GM12878 (cell line): ENCODE results near the gene RRN3. TPM values are rescaled to one million over a fixed set of nuclear protein-coding genes. Genes with fewer than 3 reads are reported as not detected.
"Not testable (repeated sequence)": the region's sequence is repeated elsewhere in the genome, so short reads cannot be mapped to it uniquely, and the experiment has no call there.

Source experiments
- ATAC-seq: fragments of 200-7000 bp; cut with Tn5 transposase; 3 replicates; pipeline ENCODE4 v1.9.1; 2020; ENCODE audit warnings: mild to moderate bottlenecking, moderate library complexity
- BruUV-seq: library from RNA; stranded (reverse); fragments of 400-500 nt; replicated peaks from 2 replicates; lab custom pipeline; 2021; lab: Mats Ljungman, UMichigan
- CTCF ChIA-PET: fragments of 300-600 bp; sonication (Branson Sonifier 250); formaldehyde crosslinking; extraction: SDS; loops from one replicate; lab custom pipeline; 2021; ENCODE audit warnings: inconsistent platforms; lab: Yijun Ruan, JAX
- POLR2A ChIA-PET: fragments of 350-600 bp; formaldehyde crosslinking; extraction: SDS; loops from one replicate; lab custom pipeline; 2021; ENCODE audit warnings: inconsistent platforms; lab: Charles Lee
- RAD21 ChIA-PET: fragments of 300-600 bp; sonication (Branson Sonifier 250); formaldehyde crosslinking; loops from one replicate; lab custom pipeline; 2023; ENCODE audit warnings: antibody characterized with exemption; ENCODE audit not compliant: unreplicated experiment; lab: Charles Lee
- SMC1A ChIA-PET: fragments of 300-600 bp; sonication (Branson Sonifier 250); formaldehyde crosslinking; loops from one replicate; lab custom pipeline; 2023; ENCODE audit not compliant: unreplicated experiment, uncharacterized antibody; lab: Charles Lee
- DNase-seq: peaks from one replicate; pipeline ENCODE4 v3.0.0-alpha.2; 2011; ENCODE audit warnings: low read depth, low spot score
- FAIRE-seq: peaks from 3 replicates; lab custom pipeline; 2011; peaks lifted over from hg19 to GRCh38; lab: Jason Lieb, UNC
- H2AFZ ChIP-seq: 2 replicates; pipeline ENCODE4 v1.6.0; 2011; ENCODE audit warnings: low read depth, low read length, control low read depth; ENCODE audit not compliant: control insufficient read depth
- H3K27ac ChIP-seq: 2 replicates; pipeline ENCODE4 v1.5.1; 2011; ENCODE audit warnings: control low read depth; ENCODE audit not compliant: control insufficient read depth, insufficient read depth
- H3K27me3 ChIP-seq, 2 experiments: replicated peaks in 1 of 2; 2 replicates each; pipeline versions ENCODE4 v1.6.0 to v1.6.1; 2011; ENCODE audit warnings: low read length in 1 of 2; ENCODE audit not compliant: control insufficient read depth in 2 of 2, insufficient read depth in 2 of 2
- H3K36me3 ChIP-seq, 2 experiments: 2 replicates each; pipeline ENCODE4 v1.5.1; 2011; ENCODE audit warnings: low read length in 1 of 2; ENCODE audit not compliant: control insufficient read depth in 2 of 2, insufficient read depth in 2 of 2
- H3K4me1 ChIP-seq: 2 replicates; pipeline ENCODE4 v1.6.1; 2011; ENCODE audit warnings: mild to moderate bottlenecking, low read length, moderate library complexity, mixed read lengths; ENCODE audit not compliant: control insufficient read depth, insufficient read depth
- H3K4me2 ChIP-seq: 2 replicates; pipeline ENCODE4 v1.6.0; 2011; ENCODE audit warnings: control low read depth; ENCODE audit not compliant: control insufficient read depth, insufficient read depth
- H3K4me3 ChIP-seq: fragments of 200-600 bp; sonication (generic); 2 replicates; pipeline ENCODE4 v1.5.1; 2016
- H3K79me2 ChIP-seq: 2 replicates; pipeline ENCODE4 v1.6.0; 2011; ENCODE audit warnings: low read length; ENCODE audit not compliant: control insufficient read depth, insufficient read depth
- H3K9ac ChIP-seq: 2 replicates; pipeline ENCODE4 v1.8.0; 2011; ENCODE audit warnings: low read length, control low read depth, mixed read lengths; ENCODE audit not compliant: control insufficient read depth, insufficient read depth
- H3K9me3 ChIP-seq: replicated peaks from 3 replicates; pipeline ENCODE4 v1.5.1; 2011; ENCODE audit warnings: mild to moderate bottlenecking, low read length; ENCODE audit not compliant: control insufficient read depth, insufficient read depth
- H4K20me1 ChIP-seq: 2 replicates; pipeline ENCODE4 v1.6.0; 2011; ENCODE audit not compliant: control insufficient read depth, insufficient read depth
- EED ChIP-seq: sonication (generic); IDR thresholded peaks from 2 replicates; pipeline ENCODE4 v1.6.1; 2016; ENCODE audit warnings: antibody characterized with exemption, low read depth
- MEF2A ChIP-seq: IDR thresholded peaks from 2 replicates; pipeline ENCODE4 v1.6.1; 2011; ENCODE audit warnings: low read depth, mild to moderate bottlenecking, low read length, moderate library complexity; ENCODE audit not compliant: insufficient read depth
- MYC ChIP-seq: IDR thresholded peaks from 2 replicates; pipeline ENCODE4 v1.6.1; 2011; ENCODE audit warnings: mild to moderate bottlenecking, low read length, moderate library complexity, inconsistent platforms; ENCODE audit not compliant: insufficient read depth, insufficient replicate concordance, insufficient read length, severe bottlenecking
- NR2F1 ChIP-seq: fragments of 450-650 bp; conservative IDR thresholded peaks from 2 replicates; pipeline ENCODE4 v1.6.1; 2017; ENCODE audit warnings: mild to moderate bottlenecking
- POLR2A ChIP-seq: IDR thresholded peaks from 2 replicates; pipeline ENCODE4 v1.6.1; 2011; ENCODE audit warnings: low read depth, mild to moderate bottlenecking, low read length
- STAT3 ChIP-seq: IDR thresholded peaks from 2 replicates; pipeline ENCODE4 v1.6.1; 2011; ENCODE audit warnings: low read depth, low read length, improper control_type of control experiment
- TARDBP ChIP-seq: IDR thresholded peaks from 2 replicates; pipeline ENCODE4 v1.6.1; 2016; ENCODE audit warnings: borderline replicate concordance
- WRNIP1 ChIP-seq: IDR thresholded peaks from 2 replicates; pipeline ENCODE4 v1.6.1; 2011; ENCODE audit warnings: low read depth, low read length, improper control_type of control experiment, borderline replicate concordance
- ZNF24 ChIP-seq: fragments of 450-650 bp; IDR thresholded peaks from 2 replicates; pipeline ENCODE4 v1.6.1; 2017; ENCODE audit warnings: antibody characterized with exemption, mild to moderate bottlenecking
- WGBS: methylation state at CpG from one replicate; pipeline ENCODE4 v1.1.6; 2016; ENCODE audit warnings: low lambda C conversion rate; ENCODE audit not compliant: insufficient replicate concordance, insufficient coverage; ENCODE audit errors: missing lambda C conversion rate; 5-methylcytosine and 5-hydroxymethylcytosine counted together
- in situ Hi-C: fragments of 300-500 bp; cut with MboI; formaldehyde crosslinking; loops from 9 replicates; pipeline ENCODE4 v1.14.3; 2018; ENCODE audit warnings: mixed read lengths
- intact Hi-C: fragments of 100-400 bp; cut with micrococcal nuclease; formaldehyde crosslinking; loops from one replicate; pipeline ENCODE4 v1.14.2; 2022; ENCODE audit not compliant: unreplicated experiment
- polyA plus RNA-seq, 11 experiments: library from polyadenylated mRNA; depleted of rRNA in 4 of 11; unstranded in 6 of 11; stranded (reverse) in 5 of 11; fragments of >200 nt; fragmentation: Nextera tagmentation in 4 of 11; fragmentation: Illumina TruSeq in 1 of 11; extraction: Ambion mirVana in 4 of 11; extraction: Trizol in 1 of 11; gene quantifications; 1 replicate in 1 of 11; 2 replicates in 10 of 11; pipeline versions ENCODE4 v1.2.1 to v1.2.3, GENCODE V29; 2011 to 2016; ENCODE audit warnings: inconsistent platforms in 2 of 11, missing spikeins in 2 of 11, low read depth in 1 of 11
- total RNA-seq, 4 experiments: library from RNA; depleted of rRNA in 3 of 4; stranded (reverse); fragments of >200 nt in 3 of 4; fragmentation: Illumina TruSeq in 1 of 4; extraction: Trizol in 1 of 4; gene quantifications; 2 replicates each; pipeline versions ENCODE4 v1.2.1 to v1.2.3, GENCODE V29; 2013 to 2021
- TF ChIP-seq, protein P1 (sequence below): IDR thresholded peaks from 2 replicates; pipeline ENCODE4 v1.6.1; 2012; ENCODE audit warnings: low read depth, low read length, improper control_type of control experiment
- TF ChIP-seq, protein P2 (sequence below): fragments of 450-650 bp; IDR thresholded peaks from 2 replicates; pipeline ENCODE4 v1.6.1; 2016; ENCODE audit warnings: mild to moderate bottlenecking

The RRN3 gene
- total and polyA plus RNA-seq, 10 of the 15 experiments (the other 5 are each of a cell fraction or from before 2014, with no cell fraction given): 21.9 to 55.5 (median 33.2) TPM

DNA sequence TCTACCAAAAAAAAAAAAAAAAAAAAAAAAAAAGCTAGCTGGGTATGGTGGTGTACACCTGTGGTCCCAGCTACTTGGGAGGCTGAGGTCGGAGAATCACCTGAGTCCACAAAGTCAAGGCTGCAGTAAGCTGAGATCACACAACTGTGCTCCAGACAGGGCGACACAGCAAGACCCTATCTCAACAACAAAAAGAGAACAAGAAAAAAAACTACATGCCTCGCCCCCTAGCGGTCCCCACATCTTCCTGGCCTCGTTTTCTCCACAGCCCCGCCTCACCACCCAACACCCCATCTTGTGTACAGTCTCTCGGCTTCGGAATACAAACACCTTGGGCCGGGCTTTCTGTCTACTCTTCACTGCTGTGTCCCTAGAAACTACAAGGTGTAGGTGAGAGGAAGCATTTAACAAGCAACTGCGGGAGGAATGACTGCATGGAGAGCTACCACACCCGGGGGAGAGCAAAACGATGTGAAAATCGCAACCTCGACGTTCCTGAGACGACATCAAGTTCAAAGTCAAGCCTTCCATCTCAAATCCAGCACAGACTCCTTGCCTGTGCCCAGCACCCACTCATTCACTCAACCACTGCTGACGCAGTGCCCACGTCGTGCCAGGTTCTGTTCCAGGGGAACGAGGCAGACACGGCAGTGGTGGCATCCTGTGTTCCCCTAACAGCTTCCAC lies 47.2 kb downstream of the RRN3 start:
- H3K9ac ChIP-seq: no peak overlapping the region
- intact Hi-C loops: no loop called here

DNA sequence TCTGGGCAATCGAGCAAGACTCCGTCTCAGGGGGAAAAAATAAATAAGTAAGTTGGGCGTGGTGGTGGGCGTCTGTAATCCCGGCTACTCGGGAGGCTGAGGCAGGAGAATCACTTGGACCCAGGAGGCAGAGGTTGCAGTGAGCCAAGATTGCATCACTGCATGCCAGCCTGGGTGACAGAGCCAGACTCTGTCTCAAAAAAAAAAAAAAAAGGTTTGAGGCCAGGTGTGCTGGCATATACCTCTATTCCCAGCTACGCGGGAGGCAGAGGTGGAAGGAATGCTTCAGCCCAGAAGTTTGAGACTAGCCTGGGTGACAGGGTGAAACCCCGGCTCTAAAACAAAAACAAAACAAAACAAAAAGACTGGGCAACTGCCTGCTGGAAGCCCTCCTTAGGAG lies 48.8 kb downstream of the RRN3 start:
- H3K4me2 ChIP-seq, H3K27ac ChIP-seq, intact Hi-C loops, H3K79me2 ChIP-seq, H2AFZ ChIP-seq, FAIRE-seq, H3K9me3 ChIP-seq, BruUV-seq, RAD21 ChIA-PET, in situ Hi-C loops, DNase-seq, ATAC-seq, H3K9ac ChIP-seq, H4K20me1 ChIP-seq, H3K4me1 ChIP-seq, H3K27me3 ChIP-seq, CTCF ChIA-PET, SMC1A ChIA-PET, H3K4me3 ChIP-seq: not testable (repeated sequence)
- H3K36me3 ChIP-seq: peaks cover 5 to 20% of the 10 kb centered on the region in 2 experiments
- POLR2A ChIA-PET: interaction anchor here (0.6 to 0.7 kb wide), 3 partner anchors 9 to 1737 kb away, joined by 3 to 6 read pairs (median 5); partner anchors contain the start of gene PDXDC1
- 100% methylated on average over 9 of the region's 9 CpGs for WGBS

More for the DNA sequence above, 47.2 kb downstream of the RRN3 start:
- no peak for ATAC-seq
- SMC1A ChIA-PET: no interaction called here
- Histone ChIP-seq H3K4me2 (no peak overlapping the region), H3K36me3 (peaks cover 3 to 15% of the 10 kb centered on the region in 2 experiments), H3K27ac (no peak overlapping the region), H4K20me1 (no peaks in the 10 kb centered on the region; the same call in 1 of the 2 replicates), H3K79me2 (no peaks in the 10 kb centered on the region; the same call in 1 of the 2 replicates)
- no peak for FAIRE-seq
- DNase-seq: no peak
- BruUV-seq: no TSS peak
- no peak for TF ChIP-seq EED
- TF ChIP-seq WRNIP1: no peak
- TF ChIP-seq, protein P1, sequence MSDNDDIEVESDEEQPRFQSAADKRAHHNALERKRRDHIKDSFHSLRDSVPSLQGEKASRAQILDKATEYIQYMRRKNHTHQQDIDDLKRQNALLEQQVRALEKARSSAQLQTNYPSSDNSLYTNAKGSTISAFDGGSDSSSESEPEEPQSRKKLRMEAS: no peak
- TF ChIP-seq, protein P2, sequence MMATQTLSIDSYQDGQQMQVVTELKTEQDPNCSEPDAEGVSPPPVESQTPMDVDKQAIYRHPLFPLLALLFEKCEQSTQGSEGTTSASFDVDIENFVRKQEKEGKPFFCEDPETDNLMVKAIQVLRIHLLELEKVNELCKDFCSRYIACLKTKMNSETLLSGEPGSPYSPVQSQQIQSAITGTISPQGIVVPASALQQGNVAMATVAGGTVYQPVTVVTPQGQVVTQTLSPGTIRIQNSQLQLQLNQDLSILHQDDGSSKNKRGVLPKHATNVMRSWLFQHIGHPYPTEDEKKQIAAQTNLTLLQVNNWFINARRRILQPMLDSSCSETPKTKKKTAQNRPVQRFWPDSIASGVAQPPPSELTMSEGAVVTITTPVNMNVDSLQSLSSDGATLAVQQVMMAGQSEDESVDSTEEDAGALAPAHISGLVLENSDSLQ: no peak
- no peak for TF ChIP-seq MEF2A
- no peak for TF ChIP-seq STAT3
- no peak for TF ChIP-seq TARDBP
- no peak for TF ChIP-seq POLR2A
- no peak for TF ChIP-seq MYC
- no peak for TF ChIP-seq ZNF24
- no peak for TF ChIP-seq NR2F1
- TF ChIP-seq, all 136 proteins: peak for 0
- RAD21 ChIA-PET: no interaction called here
- POLR2A ChIA-PET: interaction anchor here (0.6 kb wide), 1 partner anchor 605 kb away, joined by 7 read pairs; no protein-coding TSS in a partner anchor
- Histone ChIP-seq H3K4me3 (no peak overlapping the region), H2AFZ (no peak overlapping the region), H3K9me3 (no peaks in the 10 kb centered on the region), H3K27me3 (no peaks in the 10 kb centered on the region), H3K4me1 (no peaks in the 10 kb centered on the region)
- CTCF ChIA-PET: interaction anchor here (1.1 kb wide), 1 partner anchor 9 kb away, joined by 3 read pairs; no protein-coding TSS in a partner anchor
- in situ Hi-C loops: no loop called here
- WGBS: 96% methylated on average over 20 of the region's 21 CpGs
